Panc1 (cell line): ENCODE measurements around the gene CEP55.

Source experiments
- CTCF ChIP-seq: fragments of 450-650 bp; IDR thresholded peaks from 2 replicates; pipeline ENCODE4 v1.5.1; 2017; ENCODE audit warnings: mild to moderate bottlenecking
- POLR2AphosphoS5 ChIP-seq: IDR thresholded peaks from 2 replicates; pipeline ENCODE4 v1.6.1; 2012; ENCODE audit warnings: mild to moderate bottlenecking, low read depth, low read length, moderate library complexity

GRCh38 chr10:93473804-93474472, 22.5 kb upstream of the CEP55 start:
- TF ChIP-seq POLR2AphosphoS5, result peak; percentile 60; the same call in 1 of the 2 replicates
- TF ChIP-seq CTCF, result no peak
